K562 (cell line): Measurements from ENCODE around the gene DIS3L. TPM values are rescaled to one million over a fixed set of nuclear protein-coding genes. Genes with fewer than 3 reads are reported as not detected.

ENCODE experiments used
- EP400 ChIP-seq: fragments of 450-650 bp; IDR thresholded peaks from 2 replicates; pipeline ENCODE4 v1.6.1; 2017; ENCODE audit warnings: antibody characterized with exemption, mild to moderate bottlenecking, moderate library complexity
- ERF ChIP-seq: fragments of 450-650 bp; formaldehyde crosslinking; IDR thresholded peaks from 2 replicates; pipeline ENCODE4 v1.4.0; 2020; ENCODE audit warnings: mild to moderate bottlenecking, mixed read lengths
- HEY1 ChIP-seq: fragments of 250-450 bp; sonication (Bioruptor Pico); IDR thresholded peaks from 2 replicates; pipeline ENCODE4 v1.5.0; 2020; ENCODE audit warnings: mild to moderate bottlenecking, moderate library complexity, borderline replicate concordance
- HOMEZ ChIP-seq: fragments of 250-450 bp; sonication (Bioruptor Pico); IDR thresholded peaks from 2 replicates; pipeline ENCODE4 v1.4.0; 2020; ENCODE audit warnings: mild to moderate bottlenecking, moderate library complexity
- JUNB ChIP-seq: fragments of 450-650 bp; formaldehyde crosslinking; conservative IDR thresholded peaks from 2 replicates; pipeline ENCODE4 v1.4.0; 2020; ENCODE audit warnings: mild to moderate bottlenecking
- MCM5 ChIP-seq: fragments of 450-650 bp; IDR thresholded peaks from 2 replicates; pipeline ENCODE4 v1.6.1; 2016; ENCODE audit warnings: low read depth
- MXD1 ChIP-seq: fragments of 250-450 bp; sonication (Bioruptor Pico); IDR thresholded peaks from 2 replicates; pipeline ENCODE4 v1.8.0; 2021; ENCODE audit warnings: borderline replicate concordance, mild to moderate bottlenecking, moderate library complexity; ENCODE audit not compliant: poor library complexity, severe bottlenecking
- NFXL1 ChIP-seq: fragments of 450-650 bp; formaldehyde crosslinking; IDR thresholded peaks from 2 replicates; pipeline ENCODE4 v1.4.0; 2021; ENCODE audit warnings: mild to moderate bottlenecking
- USF1 ChIP-seq: sonication (generic); formaldehyde crosslinking; IDR thresholded peaks from 2 replicates; pipeline ENCODE4 v1.9.0; 2022; ENCODE audit warnings: mild to moderate bottlenecking, missing genetic modification reagents
- ZNF23 ChIP-seq: fragments of 250-450 bp; sonication (Bioruptor Pico); IDR thresholded peaks from 2 replicates; pipeline ENCODE4 v1.4.0; 2020; ENCODE audit warnings: mild to moderate bottlenecking
- ZNF263 ChIP-seq: sonication (generic); formaldehyde crosslinking; IDR thresholded peaks from 2 replicates; pipeline ENCODE4 v1.8.0; 2022; ENCODE audit warnings: mild to moderate bottlenecking, missing genetic modification reagents, borderline replicate concordance
- ZNF561 ChIP-seq: fragments of 450-650 bp; formaldehyde crosslinking; conservative IDR thresholded peaks from 2 replicates; pipeline ENCODE4 v1.4.0; 2020; ENCODE audit warnings: mild to moderate bottlenecking, moderate library complexity
- polyA plus RNA-seq, 8 experiments: library from polyadenylated mRNA; depleted of rRNA in 4 of 8; stranded (reverse) in 5 of 8; unstranded in 3 of 8; fragments of >200 nt; fragmentation: Nextera tagmentation in 2 of 8; fragmentation: Illumina TruSeq in 1 of 8; extraction: Ambion mirVana in 2 of 8; extraction: Trizol in 1 of 8; gene quantifications; 2 replicates each; pipeline versions ENCODE4 v1.2.1 to v1.2.3, GENCODE V29; 2011 to 2014; ENCODE audit warnings: inconsistent platforms in 1 of 8, missing spikeins in 1 of 8
- total RNA-seq, 7 experiments: library from RNA; depleted of rRNA in 6 of 7; stranded (reverse); fragments of >200 nt in 6 of 7; fragmentation: Illumina TruSeq in 2 of 7; extraction: Trizol in 2 of 7; gene quantifications; 2 replicates each; pipeline versions ENCODE4 v1.2.1 to v1.2.3, GENCODE V29; 2011 to 2021; ENCODE audit warnings: low replicate concordance in 1 of 7
- TF ChIP-seq, protein P1 (sequence below): fragments of 450-650 bp; IDR thresholded peaks from 2 replicates; pipeline ENCODE4 v1.6.1; 2016; ENCODE audit warnings: mild to moderate bottlenecking, moderate library complexity

DIS3L gene
- total and polyA plus RNA-seq, 9 of the 15 experiments (the other 6 are each of a cell fraction or from before 2014, with no cell fraction given): 5.9 to 34.6 (median 16.9) TPM

- TF ChIP-seq, protein P1, sequence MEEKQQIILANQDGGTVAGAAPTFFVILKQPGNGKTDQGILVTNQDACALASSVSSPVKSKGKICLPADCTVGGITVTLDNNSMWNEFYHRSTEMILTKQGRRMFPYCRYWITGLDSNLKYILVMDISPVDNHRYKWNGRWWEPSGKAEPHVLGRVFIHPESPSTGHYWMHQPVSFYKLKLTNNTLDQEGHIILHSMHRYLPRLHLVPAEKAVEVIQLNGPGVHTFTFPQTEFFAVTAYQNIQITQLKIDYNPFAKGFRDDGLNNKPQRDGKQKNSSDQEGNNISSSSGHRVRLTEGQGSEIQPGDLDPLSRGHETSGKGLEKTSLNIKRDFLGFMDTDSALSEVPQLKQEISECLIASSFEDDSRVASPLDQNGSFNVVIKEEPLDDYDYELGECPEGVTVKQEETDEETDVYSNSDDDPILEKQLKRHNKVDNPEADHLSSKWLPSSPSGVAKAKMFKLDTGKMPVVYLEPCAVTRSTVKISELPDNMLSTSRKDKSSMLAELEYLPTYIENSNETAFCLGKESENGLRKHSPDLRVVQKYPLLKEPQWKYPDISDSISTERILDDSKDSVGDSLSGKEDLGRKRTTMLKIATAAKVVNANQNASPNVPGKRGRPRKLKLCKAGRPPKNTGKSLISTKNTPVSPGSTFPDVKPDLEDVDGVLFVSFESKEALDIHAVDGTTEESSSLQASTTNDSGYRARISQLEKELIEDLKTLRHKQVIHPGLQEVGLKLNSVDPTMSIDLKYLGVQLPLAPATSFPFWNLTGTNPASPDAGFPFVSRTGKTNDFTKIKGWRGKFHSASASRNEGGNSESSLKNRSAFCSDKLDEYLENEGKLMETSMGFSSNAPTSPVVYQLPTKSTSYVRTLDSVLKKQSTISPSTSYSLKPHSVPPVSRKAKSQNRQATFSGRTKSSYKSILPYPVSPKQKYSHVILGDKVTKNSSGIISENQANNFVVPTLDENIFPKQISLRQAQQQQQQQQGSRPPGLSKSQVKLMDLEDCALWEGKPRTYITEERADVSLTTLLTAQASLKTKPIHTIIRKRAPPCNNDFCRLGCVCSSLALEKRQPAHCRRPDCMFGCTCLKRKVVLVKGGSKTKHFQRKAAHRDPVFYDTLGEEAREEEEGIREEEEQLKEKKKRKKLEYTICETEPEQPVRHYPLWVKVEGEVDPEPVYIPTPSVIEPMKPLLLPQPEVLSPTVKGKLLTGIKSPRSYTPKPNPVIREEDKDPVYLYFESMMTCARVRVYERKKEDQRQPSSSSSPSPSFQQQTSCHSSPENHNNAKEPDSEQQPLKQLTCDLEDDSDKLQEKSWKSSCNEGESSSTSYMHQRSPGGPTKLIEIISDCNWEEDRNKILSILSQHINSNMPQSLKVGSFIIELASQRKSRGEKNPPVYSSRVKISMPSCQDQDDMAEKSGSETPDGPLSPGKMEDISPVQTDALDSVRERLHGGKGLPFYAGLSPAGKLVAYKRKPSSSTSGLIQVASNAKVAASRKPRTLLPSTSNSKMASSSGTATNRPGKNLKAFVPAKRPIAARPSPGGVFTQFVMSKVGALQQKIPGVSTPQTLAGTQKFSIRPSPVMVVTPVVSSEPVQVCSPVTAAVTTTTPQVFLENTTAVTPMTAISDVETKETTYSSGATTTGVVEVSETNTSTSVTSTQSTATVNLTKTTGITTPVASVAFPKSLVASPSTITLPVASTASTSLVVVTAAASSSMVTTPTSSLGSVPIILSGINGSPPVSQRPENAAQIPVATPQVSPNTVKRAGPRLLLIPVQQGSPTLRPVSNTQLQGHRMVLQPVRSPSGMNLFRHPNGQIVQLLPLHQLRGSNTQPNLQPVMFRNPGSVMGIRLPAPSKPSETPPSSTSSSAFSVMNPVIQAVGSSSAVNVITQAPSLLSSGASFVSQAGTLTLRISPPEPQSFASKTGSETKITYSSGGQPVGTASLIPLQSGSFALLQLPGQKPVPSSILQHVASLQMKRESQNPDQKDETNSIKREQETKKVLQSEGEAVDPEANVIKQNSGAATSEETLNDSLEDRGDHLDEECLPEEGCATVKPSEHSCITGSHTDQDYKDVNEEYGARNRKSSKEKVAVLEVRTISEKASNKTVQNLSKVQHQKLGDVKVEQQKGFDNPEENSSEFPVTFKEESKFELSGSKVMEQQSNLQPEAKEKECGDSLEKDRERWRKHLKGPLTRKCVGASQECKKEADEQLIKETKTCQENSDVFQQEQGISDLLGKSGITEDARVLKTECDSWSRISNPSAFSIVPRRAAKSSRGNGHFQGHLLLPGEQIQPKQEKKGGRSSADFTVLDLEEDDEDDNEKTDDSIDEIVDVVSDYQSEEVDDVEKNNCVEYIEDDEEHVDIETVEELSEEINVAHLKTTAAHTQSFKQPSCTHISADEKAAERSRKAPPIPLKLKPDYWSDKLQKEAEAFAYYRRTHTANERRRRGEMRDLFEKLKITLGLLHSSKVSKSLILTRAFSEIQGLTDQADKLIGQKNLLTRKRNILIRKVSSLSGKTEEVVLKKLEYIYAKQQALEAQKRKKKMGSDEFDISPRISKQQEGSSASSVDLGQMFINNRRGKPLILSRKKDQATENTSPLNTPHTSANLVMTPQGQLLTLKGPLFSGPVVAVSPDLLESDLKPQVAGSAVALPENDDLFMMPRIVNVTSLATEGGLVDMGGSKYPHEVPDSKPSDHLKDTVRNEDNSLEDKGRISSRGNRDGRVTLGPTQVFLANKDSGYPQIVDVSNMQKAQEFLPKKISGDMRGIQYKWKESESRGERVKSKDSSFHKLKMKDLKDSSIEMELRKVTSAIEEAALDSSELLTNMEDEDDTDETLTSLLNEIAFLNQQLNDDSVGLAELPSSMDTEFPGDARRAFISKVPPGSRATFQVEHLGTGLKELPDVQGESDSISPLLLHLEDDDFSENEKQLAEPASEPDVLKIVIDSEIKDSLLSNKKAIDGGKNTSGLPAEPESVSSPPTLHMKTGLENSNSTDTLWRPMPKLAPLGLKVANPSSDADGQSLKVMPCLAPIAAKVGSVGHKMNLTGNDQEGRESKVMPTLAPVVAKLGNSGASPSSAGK: peak; percentile 54; the same call in 1 of the 2 replicates
- no peak for TF ChIP-seq ZNF561 (CRISPR knock-in tag)
- no peak for TF ChIP-seq ERF (CRISPR knock-in tag)
- TF ChIP-seq NFXL1 (CRISPR knock-in tag): no peak
- TF ChIP-seq USF1 (CRISPR knock-in tag): no peak
- no peak for TF ChIP-seq MXD1 (CRISPR knock-in tag)
- TF ChIP-seq HOMEZ (CRISPR knock-in tag): no peak
- TF ChIP-seq ZNF23 (CRISPR knock-in tag): no peak
- TF ChIP-seq EP400: peak; percentile 48
- no peak; the same call in 1 of the 2 replicates for TF ChIP-seq ZNF263
- TF ChIP-seq JUNB (CRISPR knock-in tag): no peak
- no peak for TF ChIP-seq HEY1 (CRISPR knock-in tag)
- no peak for TF ChIP-seq MCM5
These were observed 30.1 kb downstream of the DIS3L start (continued) for GRCh38 chr15:66323312-66323928.
